ENCODE measurements around the gene TTR. TPM values are rescaled to one million over a fixed set of nuclear protein-coding genes. Genes with fewer than 3 reads are reported as not detected.

TTR gene
- total and polyA plus RNA-seq, 2 of the 13 experiments (the other 11 are each of a cell fraction or from before 2014, with no cell fraction given), result 91.3 to 496 TPM

- TF ChIP-seq NCOR1 (IDR thresholded peaks at IDR 0.05; ENCODE audit: borderline replicate concordance, low read length) (no peak), MIXL1 (CRISPR knock-in tag; IDR thresholded peaks at IDR 0.05) (peak; percentile 68; the same call in 1 of the 2 replicates), SNAI1 (CRISPR knock-in tag; IDR thresholded peaks at IDR 0.05; ENCODE audit: borderline replicate concordance) (no peak), HNF4A (CRISPR knock-in tag; IDR thresholded peaks at IDR 0.05) (peak; percentile 90), ATF3 (CRISPR knock-in tag; IDR thresholded peaks at IDR 0.05) (no peak), ATF1 (CRISPR knock-in tag; IDR thresholded peaks at IDR 0.05) (no peak), HOXA3 (CRISPR knock-in tag; IDR thresholded peaks at IDR 0.05) (peak; percentile 53; the same call in 1 of the 2 replicates), ZNF343 (CRISPR knock-in tag; IDR thresholded peaks at IDR 0.05) (no peak), ZKSCAN5 (CRISPR knock-in tag; IDR thresholded peaks at IDR 0.05) (peak; percentile 82; the same call in 1 of the 2 replicates), STAG1 (CRISPR knock-in tag; IDR thresholded peaks at IDR 0.05) (peak; percentile 6; the same call in 1 of the 2 replicates), ZFP37 (CRISPR knock-in tag; IDR thresholded peaks at IDR 0.05; ENCODE audit: borderline replicate concordance) (no peak), ARID5B (CRISPR knock-in tag; IDR thresholded peaks at IDR 0.05) (peak; percentile 90), ZNF850 (CRISPR knock-in tag; conservative IDR thresholded peaks at IDR 0.05) (no peak), DNMT3B (CRISPR knock-in tag; conservative IDR thresholded peaks at IDR 0.05) (no peak), SYNCRIP (IDR thresholded peaks at IDR 0.05; ENCODE audit: insufficient read depth, low read depth, low read length) (no peak), GABPA (IDR thresholded peaks at IDR 0.05; ENCODE audit: low read depth, low read length) (no peak), GABPA (CRISPR knock-in tag; IDR thresholded peaks at IDR 0.05; ENCODE audit: low read depth) (peak; percentile 28; the same call in 1 of the 2 replicates), RCOR2 (CRISPR knock-in tag; IDR thresholded peaks at IDR 0.05) (peak; percentile 84), ZFP36L1 (CRISPR knock-in tag; IDR thresholded peaks at IDR 0.05) (no peak), ZNF563 (CRISPR knock-in tag; IDR thresholded peaks at IDR 0.05) (no peak), TFAP4 (IDR thresholded peaks at IDR 0.05; ENCODE audit: borderline replicate concordance, low read depth) (no peak), CREM (IDR thresholded peaks at IDR 0.05) (no peak), CREM (CRISPR knock-in tag; IDR thresholded peaks at IDR 0.05) (no peak), EZH2 (conservative IDR thresholded peaks at IDR 0.05; ENCODE audit: low read depth, low read length) (no peak), SIN3A (IDR thresholded peaks at IDR 0.05; ENCODE audit: borderline replicate concordance, low read depth, low read length) (no peak), TEF (CRISPR knock-in tag; IDR thresholded peaks at IDR 0.05) (peak; percentile 95)
- TF ChIP-seq, protein P1, sequence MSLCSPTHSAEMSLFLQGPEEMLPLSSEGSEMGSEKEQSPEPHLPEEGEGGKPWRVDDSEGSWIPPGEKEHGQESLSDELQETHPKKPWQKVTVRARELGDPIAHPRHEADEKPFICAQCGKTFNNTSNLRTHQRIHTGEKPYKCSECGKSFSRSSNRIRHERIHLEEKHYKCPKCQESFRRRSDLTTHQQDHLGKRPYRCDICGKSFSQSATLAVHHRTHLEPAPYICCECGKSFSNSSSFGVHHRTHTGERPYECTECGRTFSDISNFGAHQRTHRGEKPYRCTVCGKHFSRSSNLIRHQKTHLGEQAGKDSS (CRISPR knock-in tag; IDR thresholded peaks at IDR 0.05; ENCODE audit: borderline replicate concordance, low read depth), result no peak
These were observed 33.1 kb upstream of the TTR start (continued) for GRCh38 chr18:31558567-31558966.

Data from HepG2 (cell line).